Fibroblast of mammary gland (primary cell): Measurements from ENCODE around the gene ZNF32.
A peak's percentile ranks its signal among the peaks of the same experiment; 100 is the strongest.

Experiments used
- DNase-seq: peaks from one replicate; pipeline ENCODE4 v3.0.0-alpha.2; 2010; ENCODE audit warnings: low read depth
- H3K4me3 ChIP-seq: 2 replicates; pipeline ENCODE4 v1.5.1; 2011; ENCODE audit warnings: low read depth, mild to moderate bottlenecking, low read length, moderate library complexity; ENCODE audit not compliant: control insufficient read depth
- TF ChIP-seq, protein P1 (sequence below): conservative IDR thresholded peaks from 2 replicates; pipeline ENCODE4 v1.5.1; 2011; ENCODE audit warnings: low read depth, low read length, inconsistent platforms; ENCODE audit not compliant: control insufficient read depth, insufficient read depth

Gene ZNF32

GRCh38 chr10:43594944-43595589, 53.6 kb downstream of the ZNF32 start:
- TF ChIP-seq, protein P1, sequence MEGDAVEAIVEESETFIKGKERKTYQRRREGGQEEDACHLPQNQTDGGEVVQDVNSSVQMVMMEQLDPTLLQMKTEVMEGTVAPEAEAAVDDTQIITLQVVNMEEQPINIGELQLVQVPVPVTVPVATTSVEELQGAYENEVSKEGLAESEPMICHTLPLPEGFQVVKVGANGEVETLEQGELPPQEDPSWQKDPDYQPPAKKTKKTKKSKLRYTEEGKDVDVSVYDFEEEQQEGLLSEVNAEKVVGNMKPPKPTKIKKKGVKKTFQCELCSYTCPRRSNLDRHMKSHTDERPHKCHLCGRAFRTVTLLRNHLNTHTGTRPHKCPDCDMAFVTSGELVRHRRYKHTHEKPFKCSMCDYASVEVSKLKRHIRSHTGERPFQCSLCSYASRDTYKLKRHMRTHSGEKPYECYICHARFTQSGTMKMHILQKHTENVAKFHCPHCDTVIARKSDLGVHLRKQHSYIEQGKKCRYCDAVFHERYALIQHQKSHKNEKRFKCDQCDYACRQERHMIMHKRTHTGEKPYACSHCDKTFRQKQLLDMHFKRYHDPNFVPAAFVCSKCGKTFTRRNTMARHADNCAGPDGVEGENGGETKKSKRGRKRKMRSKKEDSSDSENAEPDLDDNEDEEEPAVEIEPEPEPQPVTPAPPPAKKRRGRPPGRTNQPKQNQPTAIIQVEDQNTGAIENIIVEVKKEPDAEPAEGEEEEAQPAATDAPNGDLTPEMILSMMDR: no peak
- no peak overlapping the region for H3K4me3 ChIP-seq
- DNase-seq: peak; percentile 38
